ENCODE data around the gene DLG2. TPM values are rescaled to one million over a fixed set of nuclear protein-coding genes. Genes with fewer than 3 reads are reported as not detected.

DLG2 gene
- total and polyA plus RNA-seq, 7 donors: 0.60 to 25.8 (median 9.7) TPM; not detected in 1

GRCh38 chr11:85603220-85603619 is 23.9 kb downstream of the DLG2 start:
- no peak overlapping the region for H3K27ac ChIP-seq
- H3K4me3 ChIP-seq: no peak overlapping the region
- no peaks in the 10 kb centered on the region for H3K9me3 ChIP-seq
- no peak for DNase-seq
- TF ChIP-seq POLR2AphosphoS5 (IDR thresholded peaks at IDR 0.05) (no peak), EP300 (IDR thresholded peaks at IDR 0.05) (no peak), POLR2A (IDR thresholded peaks at IDR 0.05) (no peak), CTCF (IDR thresholded peaks at IDR 0.05) (no peak)
- intact Hi-C loops (cut with DNase I): no loop called here
- H3K36me3 ChIP-seq: no peaks in the 10 kb centered on the region
- no peaks in the 10 kb centered on the region for H3K27me3 ChIP-seq
- no peaks in the 10 kb centered on the region for H3K4me1 ChIP-seq
- WGBS, 2 donors: 77 to 89% methylated on average over 4 of the region's 4 CpGs

GRCh38 chr11:85602526-85603213 is 24.5 kb downstream of the DLG2 start:
- no peak for TF ChIP-seq POLR2AphosphoS5 (IDR thresholded peaks at IDR 0.05)
- no peak for TF ChIP-seq POLR2A (IDR thresholded peaks at IDR 0.05)
- TF ChIP-seq CTCF (IDR thresholded peaks at IDR 0.05): no peak
- TF ChIP-seq EP300 (IDR thresholded peaks at IDR 0.05): no peak
- Histone ChIP-seq H3K27ac (no peak overlapping the region), H3K4me3 (no peak overlapping the region), H3K27me3 (no peaks in the 10 kb centered on the region), H3K36me3 (no peaks in the 10 kb centered on the region), H3K9me3 (no peaks in the 10 kb centered on the region), H3K4me1 (no peaks in the 10 kb centered on the region)
- 97 to 99% methylated on average over 2 of the region's 2 CpGs for WGBS, 2 donors
- intact Hi-C loops (cut with DNase I): no loop called here
- DNase-seq: no peak

- no peak for DNase-seq
- intact Hi-C loops (cut with DNase I): loop anchor here (10.0 kb wide), 3 partner anchors 66 to 616 kb away; partner anchors contain the start of genes CCDC83 and CREBZF
- Histone ChIP-seq H3K36me3 (no peaks in the 10 kb centered on the region), H3K4me1 (no peaks in the 10 kb centered on the region), H3K27me3 (no peaks in the 10 kb centered on the region), H3K27ac (no peak overlapping the region), H3K9me3 (no peaks in the 10 kb centered on the region), H3K4me3 (no peak overlapping the region)
- TF ChIP-seq CTCF (IDR thresholded peaks at IDR 0.05): no peak
- no peak for TF ChIP-seq EP300 (IDR thresholded peaks at IDR 0.05)
- TF ChIP-seq POLR2A (IDR thresholded peaks at IDR 0.05): no peak
- TF ChIP-seq POLR2AphosphoS5 (IDR thresholded peaks at IDR 0.05): no peak
- WGBS, 2 donors: 72 to 73% methylated on average over 5 of the region's 5 CpGs
Observed at GRCh38 chr11:85599083-85599482, 28.1 kb downstream of the DLG2 start.

GRCh38 chr11:85596886-85597285 is 30.3 kb downstream of the DLG2 start:
- Histone ChIP-seq H3K27me3 (no peaks in the 10 kb centered on the region), H3K9me3 (no peaks in the 10 kb centered on the region), H3K36me3 (no peaks in the 10 kb centered on the region), H3K4me3 (no peak overlapping the region), H3K27ac (no peak overlapping the region), H3K4me1 (no peaks in the 10 kb centered on the region)
- intact Hi-C loops (cut with DNase I): loop anchor here (10.0 kb wide), 3 partner anchors 68 to 618 kb away; partner anchors contain the start of genes CCDC83 and CREBZF
- 67 to 80% methylated on average over 2 of the region's 2 CpGs for WGBS, 2 donors
- DNase-seq: no peak
- no peak for TF ChIP-seq CTCF (IDR thresholded peaks at IDR 0.05)
- no peak for TF ChIP-seq POLR2AphosphoS5 (IDR thresholded peaks at IDR 0.05)
- TF ChIP-seq POLR2A (IDR thresholded peaks at IDR 0.05): no peak
- TF ChIP-seq EP300 (IDR thresholded peaks at IDR 0.05): no peak

All from sigmoid colon (tissue), 7 donors.